Upper lobe of left lung (tissue), 6 donors: ENCODE results near the gene HOATZ. TPM values are rescaled to one million over a fixed set of nuclear protein-coding genes. Genes with fewer than 3 reads are reported as not detected.

ENCODE experiments used
- ATAC-seq, 2 donors: fragments of 200-7000 bp; cut with Tn5 transposase; one replicate each; pipeline ENCODE4 v1.9.1; 2022; ENCODE audit warnings: mild to moderate bottlenecking in 2 of 2, moderate library complexity in 2 of 2; ENCODE audit not compliant: low FRiP score in 2 of 2
- DNase-seq, 2 donors: peaks; one replicate each; pipeline ENCODE4 v3.0.0-alpha.2; 2019 to 2020
- H3K27ac ChIP-seq, 4 donors: fragments of 200-600 bp; sonication (generic); one replicate each; pipeline ENCODE4 v1.5.1; 2016 to 2019
- H3K27me3 ChIP-seq, 4 donors: fragments of 200-600 bp; sonication (generic); one replicate each; pipeline ENCODE4 v1.5.1; 2017 to 2019
- H3K36me3 ChIP-seq, 4 donors: fragments of 200-600 bp; sonication (generic); one replicate each; pipeline ENCODE4 v1.5.1; 2016 to 2019
- H3K4me1 ChIP-seq, 4 donors: fragments of 200-600 bp; sonication (generic); one replicate each; pipeline ENCODE4 v1.5.1; 2018 to 2019
- H3K4me3 ChIP-seq, 4 donors: fragments of 200-600 bp; sonication (generic); one replicate each; pipeline ENCODE4 v1.5.1; 2017 to 2019; ENCODE audit warnings: mild to moderate bottlenecking in 2 of 4, moderate library complexity in 1 of 4
- H3K9me3 ChIP-seq, 4 donors: fragments of 200-600 bp; sonication (generic); one replicate each; pipeline ENCODE4 v1.5.1; 2018 to 2019
- CTCF ChIP-seq, 6 experiments: fragments of 450-650 bp in 4 of 6; fragments of 200-600 bp in 2 of 6; sonication (generic) in 2 of 6; IDR thresholded peaks; one replicate each; pipeline ENCODE4 v1.5.1; 2016 to 2019; ENCODE audit warnings: antibody characterized with exemption in 6 of 6
- EP300 ChIP-seq, 4 donors: sonication (generic); formaldehyde crosslinking; IDR thresholded peaks; one replicate each; pipeline ENCODE4 v1.5.1; 2017; ENCODE audit warnings: antibody characterized with exemption in 4 of 4, control low read depth in 2 of 4
- POLR2A ChIP-seq, 4 donors: fragments of 450-650 bp; IDR thresholded peaks; one replicate each; pipeline ENCODE4 v1.5.1; 2016 to 2017; ENCODE audit warnings: antibody characterized with exemption in 4 of 4, mild to moderate bottlenecking in 2 of 4
- POLR2AphosphoS5 ChIP-seq, 2 donors: sonication (generic); formaldehyde crosslinking; IDR thresholded peaks; one replicate each; pipeline ENCODE4 v1.5.1; 2017; ENCODE audit warnings: antibody characterized with exemption in 2 of 2
- WGBS, 2 donors: methylation state at CpG; one replicate each; pipeline ENCODE4 v1.1.5; 2017 to 2018; 5-methylcytosine and 5-hydroxymethylcytosine counted together
- small RNA-seq, 4 donors: library from RNA; depleted of rRNA; stranded (forward); fragments of <200 nt; gene quantifications; one replicate each; pipeline ENCODE3, GENCODE V24; 2016
- total RNA-seq, 6 donors: library from RNA; depleted of rRNA in 4 of 6; stranded (reverse); fragments of >200 nt in 4 of 6; gene quantifications; one replicate each; pipeline versions ENCODE4 v1.1.0 to v1.2.1, GENCODE V29; 2016 to 2021
- donor health status: DM: no; HTN: no; CAD: no; lungs with moderate emphysema.
- donor health status: DM: no; HTN: yes; CAD: no; lungs with severe emphysema.

The HOATZ gene
- total RNA-seq, 6 donors from 2014 or later = 0.37 to 59.0 (median 8.1) TPM

GRCh38 chr11:111582881-111583280, 68.3 kb downstream of the HOATZ start:
- ATAC-seq = no peak
- TF ChIP-seq EP300 (IDR thresholded peaks at IDR 0.05) (no peak), POLR2AphosphoS5 (IDR thresholded peaks at IDR 0.05) (no peak), POLR2A (IDR thresholded peaks at IDR 0.05) (no peak), CTCF (IDR thresholded peaks at IDR 0.05) (no peak)
- Histone ChIP-seq H3K9me3 (no peaks in the 10 kb centered on the region), H3K27me3 (no peaks in the 10 kb centered on the region), H3K27ac (no peak overlapping the region), H3K4me3 (no peak overlapping the region), H3K36me3 (no peaks in the 10 kb centered on the region), H3K4me1 (no peaks in the 10 kb centered on the region)
- whole genome bisulfite sequencing, 2 donors = 45 to 56% methylated on average over 4 of the region's 4 CpGs
- no peak for DNase-seq

DNA sequence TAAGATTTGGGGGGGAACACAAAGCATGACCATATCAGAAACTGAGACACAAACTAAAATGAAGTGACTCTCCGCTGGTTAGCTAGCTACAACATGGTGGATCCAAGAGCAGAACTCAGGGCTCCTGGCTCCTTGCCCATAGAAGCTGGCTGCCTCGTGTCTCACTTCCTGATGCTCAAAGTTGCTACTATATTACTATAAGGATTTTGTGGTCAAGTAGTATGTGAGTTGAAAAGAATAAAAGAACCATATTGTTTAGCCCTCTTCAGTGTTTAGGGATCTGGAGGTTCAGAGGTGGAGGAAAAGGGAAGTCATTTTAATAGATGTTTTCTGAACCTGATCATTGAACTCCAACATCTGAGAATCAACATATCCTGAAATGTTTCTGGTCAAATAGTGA, 70.8 kb downstream of the HOATZ start:
- 32 to 42% methylated on average over 2 of the region's 2 CpGs for WGBS, 2 donors
- no peak for TF ChIP-seq CTCF (IDR thresholded peaks at IDR 0.05)
- no peak for TF ChIP-seq EP300 (IDR thresholded peaks at IDR 0.05)
- no peak for TF ChIP-seq POLR2AphosphoS5 (IDR thresholded peaks at IDR 0.05)
- TF ChIP-seq POLR2A (IDR thresholded peaks at IDR 0.05) = no peak
- ATAC-seq = no peak
- Histone ChIP-seq H3K4me3 (no peak overlapping the region), H3K9me3 (no peaks in the 10 kb centered on the region), H3K27ac (no peak overlapping the region), H3K4me1 (no peaks in the 10 kb centered on the region), H3K36me3 (no peaks in the 10 kb centered on the region), H3K27me3 (no peaks in the 10 kb centered on the region)
- no peak for DNase-seq

GRCh38 chr11:111586388-111586831, 71.8 kb downstream of the HOATZ start:
- Histone ChIP-seq H3K36me3 (no peaks in the 10 kb centered on the region), H3K27ac (no peak overlapping the region), H3K4me1 (no peaks in the 10 kb centered on the region), H3K9me3 (no peaks in the 10 kb centered on the region), H3K27me3 (no peaks in the 10 kb centered on the region), H3K4me3 (no peak overlapping the region)
- no peak for TF ChIP-seq EP300 (IDR thresholded peaks at IDR 0.05)
- peak; percentile 25 to 60 (median 49) for TF ChIP-seq CTCF (IDR thresholded peaks at IDR 0.05)
- 17 to 22% methylated on average over 1 of the region's 1 CpG for WGBS, 2 donors
- ATAC-seq (peak in 1 of 2 donors; percentile 72), DNase-seq (no peak)

Small RNA genes within 50 kb of the gene (small RNA-seq; reads per million reads assigned to genes)
- gene MIR34B = 1.9 to 25.0 (median 8.8) reads per million in 4 donors
- 19.2 to 251 (median 167) reads per million in 4 donors for gene MIR34C

Other genes with a start within 250 kb of the HOATZ start
- gene POU2AF3, start 216.2 kb upstream of the HOATZ start, total RNA-seq = 10 to 100 TPM in 1 of 6 donors, 1 to 10 TPM in 5; 1.7 to 12.6 (median 3.6) TPM
- gene POU2AF1, start 135.5 kb upstream of the HOATZ start, total RNA-seq = 10 to 100 TPM in 1 of 6 donors, 1 to 10 TPM in 5; 1.3 to 42.1 (median 4.0) TPM
- gene BTG4, start 2.4 kb upstream of the HOATZ start, total RNA-seq = 1 to 10 TPM in 2 of 6 donors, under 1 TPM in 1, not detected in 3; 0.24 to 4.1 (median 1.1) TPM
- 10 to 100 TPM in 4 of 6 donors, 1 to 10 TPM in 2; 3.1 to 46.6 (median 13.9) TPM for gene LAYN, start 25.9 kb downstream of the HOATZ start, total RNA-seq
- gene SIK2, start 87.7 kb downstream of the HOATZ start, total RNA-seq = 10 to 100 TPM; 23.0 to 35.9 (median 27.6) TPM